Hair follicular keratinocyte (primary cell): ENCODE measurements around the gene IGSF3. TPM values are rescaled to one million over a fixed set of nuclear protein-coding genes. Genes with fewer than 3 reads are reported as not detected.

Experiments used
- total RNA-seq: library from RNA; depleted of rRNA; stranded (reverse); fragments of >200 nt; gene quantifications from 2 replicates; pipeline ENCODE4 v1.2.3, GENCODE V29; 2015

The IGSF3 gene
- 33.9 and 38.3 TPM in 2 replicates for total RNA-seq

GRCh38 chr1:116667575-116668105 lies at the start of gene IGSF3:
Gene IGSF3 (minus strand): TSS chr1:116667733. CDS start chr1:116666326, 1,407 bp downstream.

DNA sequence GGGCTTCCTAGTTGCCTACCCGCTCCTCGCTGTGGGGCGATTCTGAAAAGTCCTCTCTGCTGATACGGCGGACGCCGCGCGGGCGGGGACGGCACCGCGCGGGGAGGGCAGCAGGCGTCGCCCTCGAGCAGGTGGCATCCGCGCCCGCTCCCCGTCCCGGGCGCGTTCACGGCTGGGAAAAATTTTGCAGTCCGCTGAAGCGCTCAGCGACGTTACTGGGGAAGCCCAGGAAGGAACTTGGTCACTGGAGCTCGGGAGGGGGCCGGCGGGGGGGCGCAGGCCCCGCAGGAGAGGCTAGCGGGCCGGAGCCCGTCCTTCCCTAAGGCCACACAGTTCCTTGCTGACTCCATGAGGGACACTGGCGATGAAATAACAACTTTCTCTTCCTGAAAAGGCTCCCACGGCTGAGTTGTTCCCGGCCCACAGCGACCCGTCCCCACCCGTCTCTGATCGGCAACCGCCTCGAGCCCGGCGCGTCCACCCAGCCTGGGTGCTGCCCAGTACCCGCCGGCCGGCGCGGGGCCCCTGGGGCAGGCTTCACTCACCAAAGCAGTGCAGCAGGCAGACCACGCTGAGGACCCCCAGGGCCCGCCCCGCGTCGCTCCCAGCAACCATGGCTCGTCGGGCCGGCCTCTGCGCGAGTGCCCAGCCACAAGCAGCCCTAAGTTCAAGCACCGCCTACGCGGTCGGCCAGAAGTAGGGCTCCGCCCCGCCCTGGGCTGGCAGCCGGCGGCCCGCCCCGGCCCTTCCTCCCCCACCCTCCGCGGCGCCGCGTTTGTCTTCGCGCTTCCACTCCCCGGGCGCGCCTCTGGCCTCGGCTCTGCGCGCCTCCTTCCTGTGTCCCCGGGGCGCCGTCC lies 96.9 kb downstream of the IGSF3 start, which contains the start of gene CD58:
CD58 (minus strand) TSS at position 669 of the 857 bp plus-strand sequence; CDS start at position 615, 54 bp downstream.

Other genes starting within 250 kb of the IGSF3 start
- 22.7 and 33.7 TPM in 2 replicates for gene CD58, start 96.7 kb downstream of the IGSF3 start, total RNA-seq
- not detected in 2 replicates for gene CD2, start 86.7 kb upstream of the IGSF3 start, total RNA-seq
- gene PTGFRN, start 242.2 kb upstream of the IGSF3 start, total RNA-seq = 121 and 151 TPM in 2 replicates